DMS79 treated with DMSO at 0.1 percent for 48 hours (cell line): ENCODE data around the gene DLG5.

ENCODE experiments used
- DNase-seq: peaks from one replicate; lab custom pipeline; 2025; lab: John Stamatoyannopoulos, UW

DLG5 gene

GRCh38 chr10:77820349-77820748 is 106.2 kb downstream of the DLG5 start:
- DNase-seq, result no peak

- no peak for DNase-seq
Measured at GRCh38 chr10:77819210-77820112, 107.1 kb downstream of the DLG5 start.

- no peak for DNase-seq
Measured at GRCh38 chr10:77818378-77818777, 108.2 kb downstream of the DLG5 start.

GRCh38 chr10:77817541-77817940 is 109.0 kb downstream of the DLG5 start:
- no peak for DNase-seq

- DNase-seq, result no peak
Measured at GRCh38 chr10:77816311-77816710, 110.2 kb downstream of the DLG5 start.

- no peak for DNase-seq
Measured at GRCh38 chr10:77812741-77813140, 113.8 kb downstream of the DLG5 start.

- DNase-seq, result no peak
Measured at GRCh38 chr10:77811831-77812430, 114.6 kb downstream of the DLG5 start.

GRCh38 chr10:77810446-77811335 is 115.9 kb downstream of the DLG5 start:
- DNase-seq, result no peak

- DNase-seq, result no peak
Measured at GRCh38 chr10:77809336-77809735, 117.2 kb downstream of the DLG5 start.

GRCh38 chr10:77807706-77808105 is 118.8 kb downstream of the DLG5 start:
- DNase-seq, result no peak

- DNase-seq, result no peak
Measured at GRCh38 chr10:77806511-77807157, 119.9 kb downstream of the DLG5 start.

- DNase-seq, result no peak
Measured at GRCh38 chr10:77805676-77806075, 120.9 kb downstream of the DLG5 start.

GRCh38 chr10:77804371-77804770 is 122.2 kb downstream of the DLG5 start:
- DNase-seq, result no peak

- DNase-seq, result no peak
Measured at GRCh38 chr10:77801474-77802161, 124.9 kb downstream of the DLG5 start.

- no peak for DNase-seq
Measured at GRCh38 chr10:77800738-77801266, 125.8 kb downstream of the DLG5 start.

- DNase-seq, result no peak
Measured at GRCh38 chr10:77800320-77800719, 126.2 kb downstream of the DLG5 start.

GRCh38 chr10:77799352-77799751 is 127.2 kb downstream of the DLG5 start:
- no peak for DNase-seq

- no peak for DNase-seq
Measured at GRCh38 chr10:77798940-77799339, 127.6 kb downstream of the DLG5 start.

GRCh38 chr10:77796311-77796915 is 130.1 kb downstream of the DLG5 start:
- DNase-seq, result no peak

- no peak for DNase-seq
Measured at GRCh38 chr10:77795426-77796055, 131.0 kb downstream of the DLG5 start.
